ENCODE measurements around the gene TBX10. TPM values are rescaled to one million over a fixed set of nuclear protein-coding genes. Genes with fewer than 3 reads are reported as not detected.

Gene TBX10
- total and polyA plus RNA-seq, 2 experiments from 2014 or later, result not detected

GRCh38 chr11:67611165-67611564, 28.4 kb downstream of the TBX10 start:
- H3K9me3 ChIP-seq (ENCODE audit: low read depth), result no peaks in the 10 kb centered on the region
- TF ChIP-seq EZH2phosphoT487 (IDR thresholded peaks at IDR 0.05; ENCODE audit: insufficient read depth, low read depth), result no peak
- TF ChIP-seq EZH2 (IDR thresholded peaks at IDR 0.05; ENCODE audit: insufficient read depth, poor library complexity, severe bottlenecking), result no peak
- DNase-seq, result no peak
- no peaks in the 10 kb centered on the region for H4K20me1 ChIP-seq (ENCODE audit: insufficient read depth)
- no peak overlapping the region for H2AFZ ChIP-seq
- H3K4me1 ChIP-seq (ENCODE audit: insufficient read depth), result peaks cover 5% of the 10 kb centered on the region; the same call in 1 of the 2 replicates
- WGBS, 2 experiments (ENCODE audit: low coverage in 1 of 2, low lambda C conversion rate in 2 of 2, missing lambda C conversion rate in 2 of 2), result 90 to 92% methylated on average over 8 to 14 of the region's 14 CpGs
- H3K4me2 ChIP-seq (ENCODE audit: unreplicated experiment), result no peak overlapping the region
- no peaks in the 10 kb centered on the region; the same call in 1 of the 2 replicates for H3K36me3 ChIP-seq (ENCODE audit: low read depth)
- in situ Hi-C loops (cut with MboI), result no loop called here
- H3K9me2 ChIP-seq (ENCODE audit: insufficient read depth), result no peaks in the 10 kb centered on the region
- H3K27ac ChIP-seq, result no peak overlapping the region
- H3K27me3 ChIP-seq (replicated peaks; ENCODE audit: insufficient read depth), result peaks cover 6% of the 10 kb centered on the region; the same call in 1 of the 2 replicates
- peaks cover 22% of the 10 kb centered on the region for H3K79me2 ChIP-seq (ENCODE audit: insufficient read depth)
- H3F3A ChIP-seq (ENCODE audit: insufficient read depth), result no peaks in the 10 kb centered on the region
- no peak overlapping the region for H3K9ac ChIP-seq
- H3K4me3 ChIP-seq, result no peak overlapping the region

- Histone ChIP-seq H3K36me3 (ENCODE audit: low read depth) (no peaks in the 10 kb centered on the region; the same call in 1 of the 2 replicates), H3K4me1 (ENCODE audit: insufficient read depth) (peaks cover 5% of the 10 kb centered on the region; the same call in 1 of the 2 replicates), H3K27me3 (replicated peaks; ENCODE audit: insufficient read depth) (no peaks in the 10 kb centered on the region), H3K27ac (no peak overlapping the region), H2AFZ (no peak overlapping the region), H3K9me3 (ENCODE audit: low read depth) (no peaks in the 10 kb centered on the region), H3F3A (ENCODE audit: insufficient read depth) (no peaks in the 10 kb centered on the region), H3K4me3 (no peak overlapping the region), H3K9ac (no peak overlapping the region), H3K4me2 (ENCODE audit: unreplicated experiment) (no peak overlapping the region), H4K20me1 (ENCODE audit: insufficient read depth) (no peaks in the 10 kb centered on the region), H3K9me2 (ENCODE audit: insufficient read depth) (no peaks in the 10 kb centered on the region), H3K79me2 (ENCODE audit: insufficient read depth) (peaks cover 22% of the 10 kb centered on the region)
- TF ChIP-seq EZH2phosphoT487 (IDR thresholded peaks at IDR 0.05; ENCODE audit: insufficient read depth, low read depth), result no peak
- no peak for TF ChIP-seq EZH2 (IDR thresholded peaks at IDR 0.05; ENCODE audit: insufficient read depth, poor library complexity, severe bottlenecking)
- 78 to 85% methylated on average over 14 to 15 of the region's 15 CpGs for WGBS, 2 experiments (ENCODE audit: low coverage in 1 of 2, low lambda C conversion rate in 2 of 2, missing lambda C conversion rate in 2 of 2)
- DNase-seq, result no peak
- in situ Hi-C loops (cut with MboI), result no loop called here
Observed at GRCh38 chr11:67610302-67610868, 29.2 kb downstream of the TBX10 start.

GRCh38 chr11:67609316-67609715, 30.2 kb downstream of the TBX10 start:
- Histone ChIP-seq H3K9me2 (ENCODE audit: insufficient read depth) (no peaks in the 10 kb centered on the region), H3K4me1 (ENCODE audit: insufficient read depth) (peaks cover 5% of the 10 kb centered on the region; the same call in 1 of the 2 replicates), H3K27ac (no peak overlapping the region), H3K79me2 (ENCODE audit: insufficient read depth) (peaks cover 22% of the 10 kb centered on the region), H4K20me1 (ENCODE audit: insufficient read depth) (no peaks in the 10 kb centered on the region), H3K9ac (no peak overlapping the region), H3K9me3 (ENCODE audit: low read depth) (no peaks in the 10 kb centered on the region), H3K36me3 (ENCODE audit: low read depth) (no peaks in the 10 kb centered on the region; the same call in 1 of the 2 replicates), H3K27me3 (replicated peaks; ENCODE audit: insufficient read depth) (no peaks in the 10 kb centered on the region), H3K4me2 (ENCODE audit: unreplicated experiment) (no peak overlapping the region), H2AFZ (no peak overlapping the region), H3K4me3 (no peak overlapping the region), H3F3A (ENCODE audit: insufficient read depth) (no peaks in the 10 kb centered on the region)
- TF ChIP-seq EZH2phosphoT487 (IDR thresholded peaks at IDR 0.05; ENCODE audit: insufficient read depth, low read depth), result no peak
- TF ChIP-seq EZH2 (IDR thresholded peaks at IDR 0.05; ENCODE audit: insufficient read depth, poor library complexity, severe bottlenecking), result no peak
- in situ Hi-C loops (cut with MboI), result no loop called here
- no peak for DNase-seq
- 84 to 91% methylated on average over 10 of the region's 10 CpGs for WGBS, 2 experiments (ENCODE audit: low coverage in 1 of 2, low lambda C conversion rate in 2 of 2, missing lambda C conversion rate in 2 of 2)

- no peak overlapping the region for H3K4me3 ChIP-seq
- no peaks in the 10 kb centered on the region for H4K20me1 ChIP-seq (ENCODE audit: insufficient read depth)
- no peaks in the 10 kb centered on the region for H3K27me3 ChIP-seq (replicated peaks; ENCODE audit: insufficient read depth)
- H3K36me3 ChIP-seq (ENCODE audit: low read depth), result no peaks in the 10 kb centered on the region; the same call in 1 of the 2 replicates
- WGBS, 2 experiments (ENCODE audit: low coverage in 1 of 2, low lambda C conversion rate in 2 of 2, missing lambda C conversion rate in 2 of 2), result 91 to 98% methylated on average over 8 of the region's 8 CpGs
- in situ Hi-C loops (cut with MboI), result no loop called here
- H3F3A ChIP-seq (ENCODE audit: insufficient read depth), result no peaks in the 10 kb centered on the region
- TF ChIP-seq EZH2phosphoT487 (IDR thresholded peaks at IDR 0.05; ENCODE audit: insufficient read depth, low read depth) (no peak), EZH2 (IDR thresholded peaks at IDR 0.05; ENCODE audit: insufficient read depth, poor library complexity, severe bottlenecking) (no peak)
- no peak overlapping the region for H2AFZ ChIP-seq
- no peak overlapping the region for H3K4me2 ChIP-seq (ENCODE audit: unreplicated experiment)
- H3K4me1 ChIP-seq (ENCODE audit: insufficient read depth), result peaks cover 5% of the 10 kb centered on the region; the same call in 1 of the 2 replicates
- 0 out of 2 replicates have a peak overlapping the region, but pooled peaks have one; percentile 92 for H3K9ac ChIP-seq
- H3K79me2 ChIP-seq (ENCODE audit: insufficient read depth), result peaks cover 22% of the 10 kb centered on the region
- H3K27ac ChIP-seq, result no peak overlapping the region
- H3K9me3 ChIP-seq (ENCODE audit: low read depth), result no peaks in the 10 kb centered on the region
- DNase-seq, result no peak
- H3K9me2 ChIP-seq (ENCODE audit: insufficient read depth), result no peaks in the 10 kb centered on the region
Observed at GRCh38 chr11:67608486-67608885, 31.1 kb downstream of the TBX10 start.
